Stimulated activated CD4-positive, alpha-beta T cell treated with anti-CD3 and anti-CD28 coated beads, Interleukin-15, amount 100 ng/mL, for 48 hours (primary cell): ENCODE results near the gene SMG7.
A peak's percentile ranks its signal among the peaks of the same experiment; 100 is the strongest.

ENCODE experiments used
- DNase-seq, 2 donors: peaks; one replicate each; pipeline ENCODE4 v3.0.0-alpha.2; 2020; ENCODE audit warnings: low read depth in 2 of 2

SMG7 gene

GRCh38 chr1:183562701-183563100 lies 90.4 kb downstream of the SMG7 start:
- no peak for DNase-seq

GRCh38 chr1:183565261-183565660 lies 93.0 kb downstream of the SMG7 start:
- no peak for DNase-seq

GRCh38 chr1:183566026-183566425 lies 93.7 kb downstream of the SMG7 start:
- no peak for DNase-seq

GRCh38 chr1:183567584-183567983 lies 95.3 kb downstream of the SMG7 start:
- no peak for DNase-seq

- DNase-seq, result peak; percentile 16 to 22
Measured at GRCh38 chr1:183568176-183569021, 96.1 kb downstream of the SMG7 start.

GRCh38 chr1:183569141-183569540 lies 96.8 kb downstream of the SMG7 start:
- DNase-seq, result peak; percentile 13 to 25

GRCh38 chr1:183569801-183570200 lies 97.5 kb downstream of the SMG7 start:
- no peak for DNase-seq

- DNase-seq, result no peak
Measured at GRCh38 chr1:183570451-183570850, 98.2 kb downstream of the SMG7 start.

- no peak for DNase-seq
Measured at GRCh38 chr1:183571678-183572268, 99.5 kb downstream of the SMG7 start.

- DNase-seq, result no peak
Measured at GRCh38 chr1:183572721-183573120, 100.4 kb downstream of the SMG7 start.

- DNase-seq, result no peak
Measured at GRCh38 chr1:183575606-183576005, 103.3 kb downstream of the SMG7 start.

- no peak for DNase-seq
Measured at GRCh38 chr1:183576537-183576936, 104.2 kb downstream of the SMG7 start.

- no peak for DNase-seq
Measured at GRCh38 chr1:183577897-183578465, 105.7 kb downstream of the SMG7 start.

- DNase-seq, result no peak
Measured at GRCh38 chr1:183578856-183579255, 106.6 kb downstream of the SMG7 start.

GRCh38 chr1:183580281-183580682 lies 108.0 kb downstream of the SMG7 start:
- DNase-seq, result no peak

- DNase-seq, result no peak
Measured at GRCh38 chr1:183582021-183582713, 109.9 kb downstream of the SMG7 start.

- no peak for DNase-seq
Measured at GRCh38 chr1:183583466-183583865, 111.2 kb downstream of the SMG7 start.

GRCh38 chr1:183584147-183584546 lies 111.8 kb downstream of the SMG7 start:
- no peak for DNase-seq

GRCh38 chr1:183585038-183585437 lies 112.7 kb downstream of the SMG7 start:
- no peak for DNase-seq

GRCh38 chr1:183586455-183586854 lies 114.2 kb downstream of the SMG7 start:
- no peak for DNase-seq

GRCh38 chr1:183586926-183587325 lies 114.6 kb downstream of the SMG7 start:
- no peak for DNase-seq

GRCh38 chr1:183588827-183589226 lies 116.5 kb downstream of the SMG7 start:
- DNase-seq, result no peak
